Uterus (tissue), 2 donors: Measurements from ENCODE around the gene RGS6.

Experiments
- POLR2A ChIP-seq, 2 donors: fragments of 450-650 bp; IDR thresholded peaks; one replicate each; pipeline ENCODE4 v1.6.1; 2016; ENCODE audit warnings: antibody characterized with exemption in 2 of 2, mild to moderate bottlenecking in 1 of 2, moderate library complexity in 1 of 2
- TF ChIP-seq, protein P1 (sequence below), 4 experiments: fragments of 200-600 bp in 2 of 4; fragments of 450-650 bp in 2 of 4; sonication (generic) in 2 of 4; IDR thresholded peaks; one replicate each; pipeline ENCODE4 v1.5.1; 2016 to 2019; ENCODE audit warnings: antibody characterized with exemption in 4 of 4, mild to moderate bottlenecking in 2 of 4, moderate library complexity in 1 of 4

DNA sequence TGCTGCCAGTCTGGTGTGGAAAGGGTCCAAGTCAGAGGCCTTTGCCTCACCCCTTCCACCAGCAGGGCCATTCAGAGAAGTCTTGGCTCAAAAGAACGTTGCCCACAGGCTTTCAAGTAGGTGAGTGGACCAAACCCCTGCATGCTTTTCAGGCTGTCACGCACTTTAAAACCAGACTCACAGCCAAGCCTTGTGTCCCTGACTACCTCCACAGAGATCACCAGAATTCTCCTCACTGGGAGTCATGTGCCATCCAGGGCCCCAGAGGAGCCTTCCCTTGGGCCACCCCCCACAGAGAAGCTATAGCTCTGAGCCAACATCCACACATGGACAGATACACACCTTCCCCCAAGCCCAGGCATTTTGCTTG, 678.6 kb downstream of the RGS6 start:
- TF ChIP-seq, protein P1, sequence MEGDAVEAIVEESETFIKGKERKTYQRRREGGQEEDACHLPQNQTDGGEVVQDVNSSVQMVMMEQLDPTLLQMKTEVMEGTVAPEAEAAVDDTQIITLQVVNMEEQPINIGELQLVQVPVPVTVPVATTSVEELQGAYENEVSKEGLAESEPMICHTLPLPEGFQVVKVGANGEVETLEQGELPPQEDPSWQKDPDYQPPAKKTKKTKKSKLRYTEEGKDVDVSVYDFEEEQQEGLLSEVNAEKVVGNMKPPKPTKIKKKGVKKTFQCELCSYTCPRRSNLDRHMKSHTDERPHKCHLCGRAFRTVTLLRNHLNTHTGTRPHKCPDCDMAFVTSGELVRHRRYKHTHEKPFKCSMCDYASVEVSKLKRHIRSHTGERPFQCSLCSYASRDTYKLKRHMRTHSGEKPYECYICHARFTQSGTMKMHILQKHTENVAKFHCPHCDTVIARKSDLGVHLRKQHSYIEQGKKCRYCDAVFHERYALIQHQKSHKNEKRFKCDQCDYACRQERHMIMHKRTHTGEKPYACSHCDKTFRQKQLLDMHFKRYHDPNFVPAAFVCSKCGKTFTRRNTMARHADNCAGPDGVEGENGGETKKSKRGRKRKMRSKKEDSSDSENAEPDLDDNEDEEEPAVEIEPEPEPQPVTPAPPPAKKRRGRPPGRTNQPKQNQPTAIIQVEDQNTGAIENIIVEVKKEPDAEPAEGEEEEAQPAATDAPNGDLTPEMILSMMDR (IDR thresholded peaks at IDR 0.05): no peak
- no peak for TF ChIP-seq POLR2A (IDR thresholded peaks at IDR 0.05)
